Gastroesophageal sphincter (tissue), 3 donors: ENCODE results near the gene KCNAB1.

Experiments used
- CTCF ChIP-seq, 4 experiments: fragments of 200-600 bp in 2 of 4; fragments of 450-650 bp in 2 of 4; sonication (generic) in 1 of 4; IDR thresholded peaks; one replicate each; pipeline ENCODE4 v1.5.1; 2017 to 2019; ENCODE audit warnings: antibody characterized with exemption in 4 of 4, mild to moderate bottlenecking in 2 of 4, moderate library complexity in 2 of 4
- EP300 ChIP-seq: sonication (generic); formaldehyde crosslinking; IDR thresholded peaks from one replicate; pipeline ENCODE4 v1.6.1; 2017; ENCODE audit warnings: antibody characterized with exemption, mild to moderate bottlenecking
- POLR2A ChIP-seq, 2 donors: fragments of 450-650 bp; IDR thresholded peaks; one replicate each; pipeline ENCODE4 v1.6.1; 2017; ENCODE audit warnings: antibody characterized with exemption in 2 of 2, mild to moderate bottlenecking in 2 of 2, moderate library complexity in 1 of 2
- POLR2AphosphoS5 ChIP-seq: sonication (generic); formaldehyde crosslinking; IDR thresholded peaks from one replicate; pipeline ENCODE4 v1.6.1; 2017; ENCODE audit warnings: antibody characterized with exemption

- TF ChIP-seq CTCF (IDR thresholded peaks at IDR 0.05): peak; percentile 25 to 44 (median 30)
- no peak for TF ChIP-seq POLR2A (IDR thresholded peaks at IDR 0.05)
- no peak for TF ChIP-seq EP300
- TF ChIP-seq POLR2AphosphoS5: no peak
Observed at GRCh38 chr3:156449710-156450574, 329.6 kb downstream of the KCNAB1 start.
